Stimulated activated CD4-positive, alpha-beta T cell treated with anti-CD3 and anti-CD28 coated beads, Interleukin-2, amount 100 ng/mL, for 48 hours (primary cell): ENCODE data around the gene DPM1.
A peak's percentile ranks its signal among the peaks of the same experiment; 100 is the strongest.

ENCODE experiments used
- DNase-seq, 2 donors: peaks; one replicate each; pipeline ENCODE4 v3.0.0-alpha.2; 2020

The DPM1 gene

DNA sequence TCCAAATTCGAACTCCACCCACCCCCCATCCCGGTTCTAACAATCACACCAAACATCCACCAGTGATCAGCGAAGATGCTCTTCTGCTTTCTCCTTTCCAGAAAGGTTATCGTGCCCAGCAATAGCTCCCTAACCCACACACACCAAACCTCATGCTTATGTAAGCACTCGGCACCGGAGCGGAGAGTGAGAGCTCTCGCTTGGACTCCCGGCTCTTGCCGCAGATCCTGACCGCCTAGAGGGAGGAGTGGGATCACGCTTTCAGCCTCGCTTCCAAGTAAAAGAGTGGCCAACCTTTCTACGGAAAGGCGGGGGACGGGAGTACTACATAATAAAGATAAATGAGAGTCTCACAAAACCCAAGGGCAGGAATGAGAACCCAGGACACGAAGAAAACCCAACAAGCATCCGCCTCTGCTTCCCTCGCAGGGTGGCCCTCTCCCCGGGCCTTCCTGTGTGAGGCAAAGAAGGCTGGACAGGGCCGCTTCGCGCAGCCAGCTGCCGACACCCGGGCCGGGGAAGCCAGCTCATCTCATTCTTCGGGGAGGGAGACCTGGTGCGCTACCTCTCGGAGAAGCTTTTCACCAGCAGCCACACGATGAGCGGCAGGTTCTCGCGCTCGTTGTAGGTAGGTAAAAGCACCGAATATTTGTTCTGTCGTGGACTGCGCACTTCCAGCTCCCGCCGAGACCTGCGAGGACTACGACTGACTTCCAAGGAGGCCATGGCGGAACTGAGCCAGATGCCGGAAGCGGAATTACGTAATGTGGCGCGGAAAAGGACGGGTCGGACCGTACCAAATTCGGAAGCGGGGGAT is at the start of gene DPM1:
Gene DPM1 (minus strand): TSS at position 735 of the 817 bp plus-strand sequence. CDS start 9 bp downstream, at position 726.
- DNase-seq: peak; percentile 81 to 87

GRCh38 chr20:51005214-51005613 is 46.9 kb upstream of the DPM1 start:
- DNase-seq: no peak

DNA sequence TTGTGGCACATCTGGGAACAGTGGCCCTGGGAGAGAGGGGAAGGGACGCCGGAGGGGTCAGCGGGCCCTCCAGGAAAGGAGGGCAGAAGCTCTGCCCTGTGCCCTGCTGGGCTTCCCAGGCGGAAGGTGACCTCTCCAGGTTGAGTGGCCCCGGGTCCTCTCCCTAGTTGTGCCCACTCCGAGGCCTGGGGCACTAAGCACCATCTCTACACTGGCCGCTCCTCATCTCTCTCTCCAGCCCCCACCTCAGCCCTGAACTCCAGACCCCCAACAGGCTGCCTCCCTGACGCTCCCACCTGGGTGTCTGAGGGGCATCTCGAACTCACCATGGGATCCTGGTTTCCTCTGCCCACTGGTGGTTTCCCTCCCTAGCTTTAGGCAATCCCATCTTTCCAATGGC is 46.4 kb upstream of the DPM1 start:
- no peak for DNase-seq

DNA sequence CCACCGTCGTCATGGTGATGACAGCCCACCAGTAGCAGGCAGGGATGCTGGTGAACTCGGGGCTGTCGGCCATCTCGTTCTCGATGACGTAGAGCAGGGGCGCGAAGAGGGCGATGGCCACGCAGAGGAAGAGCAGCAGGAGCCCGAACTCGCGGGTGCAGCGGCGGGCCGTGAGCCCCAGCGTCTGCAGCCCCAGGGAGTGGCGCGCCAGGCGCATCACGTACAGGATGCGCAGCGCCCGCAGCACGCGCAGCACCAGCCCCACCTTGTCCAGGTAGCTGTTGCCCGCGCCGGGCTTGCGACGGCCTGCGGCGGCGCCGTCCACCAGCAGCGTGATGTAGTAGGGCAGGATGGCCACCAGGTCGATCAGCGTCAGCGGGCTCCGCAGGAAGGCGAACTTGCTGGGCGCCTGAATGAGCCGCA is 46.0 kb upstream of the DPM1 start:
- no peak for DNase-seq

DNA sequence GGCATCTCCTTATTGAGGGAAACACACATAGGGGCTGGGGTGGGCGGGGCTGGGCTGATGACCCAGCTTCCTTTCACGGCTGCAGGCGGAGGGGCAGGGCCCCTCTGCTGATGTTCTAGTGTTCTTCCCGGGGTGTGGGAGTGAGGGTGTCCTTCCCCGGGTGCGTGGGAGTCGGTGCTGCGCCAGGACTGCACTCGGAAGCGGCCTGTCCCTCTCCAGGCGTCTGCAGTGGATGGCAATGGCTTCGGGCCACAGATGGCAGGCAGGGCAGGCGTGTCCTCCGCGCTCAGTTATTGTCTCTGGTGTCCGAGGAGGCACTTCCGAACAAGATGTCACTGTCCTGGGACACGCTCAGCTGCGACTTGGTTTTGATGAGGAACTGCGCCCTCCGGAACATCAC is 45.4 kb upstream of the DPM1 start:
- no peak for DNase-seq

DNA sequence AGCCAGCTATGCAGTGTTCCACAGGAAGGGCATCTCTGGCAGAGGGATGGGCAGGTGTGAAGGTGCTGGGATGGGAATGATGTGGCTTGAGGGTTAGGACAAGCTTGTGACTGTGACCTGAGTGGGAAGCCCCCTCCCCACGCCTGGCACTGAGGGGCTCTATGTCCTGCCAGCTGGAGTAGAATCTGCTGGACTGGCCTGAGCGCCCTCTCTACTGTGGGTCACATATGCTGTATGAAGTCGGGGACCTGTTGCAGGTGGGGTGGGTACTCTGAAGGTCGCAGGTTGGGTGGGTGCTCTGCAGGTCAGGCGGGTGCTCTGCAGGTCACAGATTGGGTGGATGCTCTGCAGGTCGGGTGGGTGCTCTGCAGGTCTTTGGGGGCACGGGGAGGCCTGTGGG is 44.3 kb upstream of the DPM1 start:
- DNase-seq: no peak

GRCh38 chr20:51001430-51002265 is 43.3 kb upstream of the DPM1 start:
- DNase-seq: no peak

- no peak for DNase-seq
Measured at GRCh38 chr20:50999355-50999754, 41.0 kb upstream of the DPM1 start.

GRCh38 chr20:50996901-50997865 is 38.9 kb upstream of the DPM1 start:
- DNase-seq: no peak

GRCh38 chr20:50995506-50995905 is 37.2 kb upstream of the DPM1 start:
- DNase-seq: no peak

DNA sequence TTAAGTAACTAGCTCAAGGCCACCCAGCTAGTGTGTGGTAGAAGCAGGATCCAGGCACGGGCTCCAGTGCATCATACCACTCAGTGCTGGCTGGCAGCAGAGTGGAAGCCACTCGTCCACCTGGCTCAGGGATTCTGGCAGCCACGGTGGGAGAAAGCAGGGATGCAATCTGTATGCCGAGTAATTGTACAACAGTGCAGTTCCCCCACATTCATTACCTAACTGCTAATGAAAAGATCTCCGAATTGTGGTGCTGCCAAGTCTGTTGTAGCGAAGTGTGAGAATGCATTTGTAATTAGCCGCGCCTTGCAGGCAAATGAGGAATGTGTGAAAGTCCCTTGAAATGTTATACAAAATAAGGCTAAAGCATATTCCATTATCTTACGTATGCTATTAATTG is 35.5 kb upstream of the DPM1 start:
- no peak for DNase-seq

DNA sequence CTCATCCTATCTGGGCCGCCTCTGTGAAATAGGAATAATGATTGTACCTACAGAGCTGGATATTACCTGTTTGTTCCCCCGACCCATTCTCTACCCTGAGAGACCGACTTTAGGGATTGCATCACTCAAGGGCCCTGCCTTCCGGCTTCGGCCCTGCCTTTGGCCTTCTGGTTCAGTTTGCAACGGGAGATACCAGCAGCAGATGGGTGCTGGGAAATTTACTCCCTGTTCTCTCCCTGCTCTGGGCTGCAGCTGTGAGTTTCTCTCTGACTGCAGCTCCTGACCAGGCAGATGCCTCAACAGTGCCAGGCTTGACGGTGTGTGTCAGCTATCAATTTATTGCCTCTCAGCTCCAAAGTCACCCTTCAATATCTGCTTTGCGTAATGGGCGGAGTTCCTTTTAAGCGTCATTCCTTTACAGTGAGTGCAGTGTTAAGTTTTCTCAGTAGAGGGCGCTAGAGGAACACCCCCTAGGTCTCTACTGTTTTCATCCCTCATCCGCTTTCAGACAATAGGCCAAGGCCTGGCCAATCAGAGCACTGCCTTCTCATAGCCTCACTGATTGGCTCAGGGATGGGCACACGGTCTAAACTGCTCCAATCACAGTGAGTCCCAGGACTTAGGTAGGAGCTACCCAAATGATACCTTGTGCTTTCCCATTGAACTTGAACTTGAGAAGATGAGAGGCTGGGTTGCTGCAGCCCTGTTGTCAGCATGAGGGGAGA is 34.6 kb upstream of the DPM1 start:
- DNase-seq: peak; percentile 60 to 62

DNA sequence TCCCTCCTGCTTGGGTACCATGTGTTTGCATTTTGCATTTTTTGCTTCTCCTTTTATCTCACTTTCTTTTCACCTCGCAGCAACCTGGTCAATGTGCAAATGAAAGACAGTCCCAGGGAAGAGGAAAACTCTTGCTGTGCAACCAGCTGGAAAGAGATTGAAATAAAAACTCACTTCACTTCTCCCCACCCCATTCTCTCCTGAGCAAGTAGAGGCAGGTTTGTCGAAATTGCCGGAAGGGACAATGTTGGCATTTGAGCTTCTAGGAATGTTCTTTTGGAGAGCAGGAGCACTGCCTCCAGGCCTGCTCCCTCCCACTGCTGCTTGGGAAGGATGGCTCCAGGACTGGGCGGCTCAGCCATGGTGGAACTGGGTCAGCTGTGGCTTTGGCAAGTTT is 34.0 kb upstream of the DPM1 start:
- no peak for DNase-seq

- DNase-seq: no peak
Measured at GRCh38 chr20:50991076-50991475, 32.7 kb upstream of the DPM1 start.

- peak; percentile 59 to 75 for DNase-seq
Measured at GRCh38 chr20:50987493-50988210, 29.3 kb upstream of the DPM1 start.

DNA sequence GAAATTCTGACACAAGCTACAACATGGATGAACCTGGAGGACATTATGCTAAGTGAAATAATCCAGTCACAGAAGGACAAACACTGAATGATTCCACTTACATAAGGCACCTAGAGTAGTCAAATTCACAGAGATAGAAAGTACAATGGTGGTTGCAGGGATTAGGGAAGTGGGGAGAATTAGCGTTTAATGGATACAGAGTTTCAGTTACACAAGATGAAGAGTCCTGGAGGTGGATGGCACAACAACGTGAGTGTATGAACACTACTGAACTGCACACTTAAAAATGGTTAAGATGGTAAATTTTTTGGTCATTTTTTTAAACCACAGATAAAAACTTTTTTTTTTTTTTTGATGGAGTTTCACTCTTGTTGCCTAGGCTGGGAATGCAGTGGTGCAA is 25.0 kb upstream of the DPM1 start:
- no peak for DNase-seq

GRCh38 chr20:50982363-50982762 is 24.0 kb upstream of the DPM1 start:
- no peak for DNase-seq

GRCh38 chr20:50981714-50982048 is 23.3 kb upstream of the DPM1 start:
- DNase-seq: no peak

GRCh38 chr20:50980851-50981713 is 22.8 kb upstream of the DPM1 start:
- peak; percentile 73 to 75 for DNase-seq

DNA sequence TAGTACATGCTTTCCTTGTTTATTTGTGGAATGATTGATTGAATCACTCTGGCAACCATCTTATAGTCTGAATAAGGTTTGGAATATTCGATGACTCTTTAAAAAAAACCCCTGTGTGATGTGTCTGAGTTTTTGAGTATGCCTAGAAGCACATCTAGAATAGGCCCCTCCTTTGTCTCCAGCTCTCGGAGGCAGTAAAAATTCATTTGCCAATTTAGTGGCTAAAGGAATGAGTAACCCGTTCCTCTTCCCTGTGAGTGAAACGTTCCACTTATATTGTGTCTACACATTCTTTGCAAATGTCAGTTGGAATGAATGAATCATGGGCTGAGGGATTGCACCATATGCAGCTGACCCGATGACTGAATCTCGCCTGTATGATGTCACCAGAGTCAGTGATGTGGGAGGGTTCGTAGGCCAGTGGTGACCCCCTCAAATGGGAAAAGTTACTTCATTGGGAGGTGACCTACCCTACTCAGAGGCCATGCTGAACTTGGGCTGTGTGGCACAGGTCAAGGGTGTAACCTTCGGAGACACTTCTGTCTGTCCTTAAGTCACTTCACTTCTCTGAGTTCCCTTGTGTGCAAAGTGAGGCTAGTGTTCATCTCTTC is 21.8 kb upstream of the DPM1 start:
- no peak for DNase-seq
